ENCODE measurements around the gene METTL16. TPM values are rescaled to one million over a fixed set of nuclear protein-coding genes. Genes with fewer than 3 reads are reported as not detected.

METTL16 gene
- total and polyA plus RNA-seq, 2 experiments from 2014 or later: 40.1 to 80.8 TPM

DNA sequence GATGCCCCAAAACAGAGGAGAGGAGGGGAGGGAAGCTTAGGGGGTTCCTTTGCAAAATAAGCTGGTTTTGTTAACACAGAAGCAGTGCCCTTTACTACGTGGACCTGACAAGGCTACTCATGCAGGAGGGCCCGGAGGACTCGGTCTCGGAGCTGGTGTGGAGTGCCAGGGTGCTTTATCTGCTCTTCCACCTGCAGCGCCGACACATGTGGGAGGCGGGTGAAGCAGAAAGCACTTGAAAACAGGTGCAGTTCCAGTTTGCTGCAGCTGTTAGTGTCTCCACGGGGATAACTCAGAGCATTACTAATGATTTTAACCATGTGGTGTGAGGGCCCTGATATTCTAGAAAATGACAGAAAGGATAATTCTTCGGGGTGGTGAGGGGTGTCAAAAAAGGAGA lies 75.8 kb downstream of the METTL16 start (continued):
- TF ChIP-seq, protein P1, sequence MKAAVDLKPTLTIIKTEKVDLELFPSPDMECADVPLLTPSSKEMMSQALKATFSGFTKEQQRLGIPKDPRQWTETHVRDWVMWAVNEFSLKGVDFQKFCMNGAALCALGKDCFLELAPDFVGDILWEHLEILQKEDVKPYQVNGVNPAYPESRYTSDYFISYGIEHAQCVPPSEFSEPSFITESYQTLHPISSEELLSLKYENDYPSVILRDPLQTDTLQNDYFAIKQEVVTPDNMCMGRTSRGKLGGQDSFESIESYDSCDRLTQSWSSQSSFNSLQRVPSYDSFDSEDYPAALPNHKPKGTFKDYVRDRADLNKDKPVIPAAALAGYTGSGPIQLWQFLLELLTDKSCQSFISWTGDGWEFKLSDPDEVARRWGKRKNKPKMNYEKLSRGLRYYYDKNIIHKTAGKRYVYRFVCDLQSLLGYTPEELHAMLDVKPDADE (IDR thresholded peaks at IDR 0.05): no peak
- TF ChIP-seq POLR2AphosphoS5 (IDR thresholded peaks at IDR 0.05; ENCODE audit: low read depth) (no peak), ZNF331 (CRISPR knock-in tag; IDR thresholded peaks at IDR 0.05; ENCODE audit: low read depth) (no peak), NANOG (IDR thresholded peaks at IDR 0.05; ENCODE audit: borderline replicate concordance) (no peak), ZNF114 (CRISPR knock-in tag; IDR thresholded peaks at IDR 0.05) (no peak), EZH2 (IDR thresholded peaks at IDR 0.05; ENCODE audit: low read depth, unreplicated experiment) (no peak), CREB1 (CRISPR knock-in tag; IDR thresholded peaks at IDR 0.05; ENCODE audit: low read depth) (no peak), JUNB (IDR thresholded peaks at IDR 0.05; ENCODE audit: unreplicated experiment) (no peak)
- TF ChIP-seq, protein P2, sequence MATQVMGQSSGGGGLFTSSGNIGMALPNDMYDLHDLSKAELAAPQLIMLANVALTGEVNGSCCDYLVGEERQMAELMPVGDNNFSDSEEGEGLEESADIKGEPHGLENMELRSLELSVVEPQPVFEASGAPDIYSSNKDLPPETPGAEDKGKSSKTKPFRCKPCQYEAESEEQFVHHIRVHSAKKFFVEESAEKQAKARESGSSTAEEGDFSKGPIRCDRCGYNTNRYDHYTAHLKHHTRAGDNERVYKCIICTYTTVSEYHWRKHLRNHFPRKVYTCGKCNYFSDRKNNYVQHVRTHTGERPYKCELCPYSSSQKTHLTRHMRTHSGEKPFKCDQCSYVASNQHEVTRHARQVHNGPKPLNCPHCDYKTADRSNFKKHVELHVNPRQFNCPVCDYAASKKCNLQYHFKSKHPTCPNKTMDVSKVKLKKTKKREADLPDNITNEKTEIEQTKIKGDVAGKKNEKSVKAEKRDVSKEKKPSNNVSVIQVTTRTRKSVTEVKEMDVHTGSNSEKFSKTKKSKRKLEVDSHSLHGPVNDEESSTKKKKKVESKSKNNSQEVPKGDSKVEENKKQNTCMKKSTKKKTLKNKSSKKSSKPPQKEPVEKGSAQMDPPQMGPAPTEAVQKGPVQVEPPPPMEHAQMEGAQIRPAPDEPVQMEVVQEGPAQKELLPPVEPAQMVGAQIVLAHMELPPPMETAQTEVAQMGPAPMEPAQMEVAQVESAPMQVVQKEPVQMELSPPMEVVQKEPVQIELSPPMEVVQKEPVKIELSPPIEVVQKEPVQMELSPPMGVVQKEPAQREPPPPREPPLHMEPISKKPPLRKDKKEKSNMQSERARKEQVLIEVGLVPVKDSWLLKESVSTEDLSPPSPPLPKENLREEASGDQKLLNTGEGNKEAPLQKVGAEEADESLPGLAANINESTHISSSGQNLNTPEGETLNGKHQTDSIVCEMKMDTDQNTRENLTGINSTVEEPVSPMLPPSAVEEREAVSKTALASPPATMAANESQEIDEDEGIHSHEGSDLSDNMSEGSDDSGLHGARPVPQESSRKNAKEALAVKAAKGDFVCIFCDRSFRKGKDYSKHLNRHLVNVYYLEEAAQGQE (IDR thresholded peaks at IDR 0.05; ENCODE audit: unreplicated experiment): no peak

DNA sequence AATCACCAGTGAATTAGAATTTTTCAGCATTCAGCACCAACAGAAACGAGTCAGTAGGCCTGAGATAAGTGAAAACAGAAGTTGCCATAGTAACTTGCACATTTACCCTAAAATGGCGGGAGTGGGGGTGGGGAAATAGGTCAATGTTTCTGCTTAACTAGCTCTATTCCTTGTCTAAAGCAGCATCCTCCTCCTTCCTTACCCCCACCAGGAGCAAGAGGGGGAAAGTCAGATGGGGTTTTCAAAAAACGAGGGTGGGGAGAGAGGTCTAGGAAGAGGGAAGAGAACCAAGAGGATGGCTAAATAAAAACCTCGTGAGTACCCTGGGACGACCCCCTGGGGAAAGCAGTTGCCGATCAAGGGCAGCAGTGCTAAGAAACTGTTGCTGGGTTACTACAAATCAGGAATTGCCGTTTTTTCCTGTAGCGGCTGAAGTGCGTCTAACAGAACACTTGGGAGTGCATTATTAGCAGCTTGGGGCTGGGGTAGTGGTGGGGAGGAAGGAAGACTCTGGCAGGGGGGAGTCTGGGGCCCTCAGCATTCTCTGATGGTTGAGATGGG lies 76.4 kb downstream of the METTL16 start:
- peak overlapping the region; percentile 36 for H3K4me3 ChIP-seq
- peaks cover 35% of the 10 kb centered on the region for H3K4me1 Mint-ChIP-seq
- peak overlapping the region; percentile 68 for H3K27ac ChIP-seq (ENCODE audit: low read depth)
- DNase-seq (ENCODE audit: low spot score) (peak; percentile 91), ATAC-seq (peak; percentile 75)
- H3K4me1 ChIP-seq (ENCODE audit: insufficient read depth): peaks cover 28% of the 10 kb centered on the region
- H3K9me2 ChIP-seq (ENCODE audit: insufficient read depth): no peaks in the 10 kb centered on the region
- H3F3A ChIP-seq (replicated peaks; ENCODE audit: low read depth): peaks cover 18% of the 10 kb centered on the region
- no peaks in the 10 kb centered on the region for H3K27me3 ChIP-seq (ENCODE audit: insufficient read depth)
- H2AFZ ChIP-seq: no peak overlapping the region
- peaks cover 13% of the 10 kb centered on the region for H4K20me1 ChIP-seq (replicated peaks; ENCODE audit: insufficient read depth)
- peaks cover 59% of the 10 kb centered on the region for H3K36me3 Mint-ChIP-seq (ENCODE audit: low read depth)
- H3K9me3 Mint-ChIP-seq: no peaks in the 10 kb centered on the region
- H3K79me2 ChIP-seq (replicated peaks; ENCODE audit: insufficient read depth): peaks cover 18% of the 10 kb centered on the region
- H3K36me3 ChIP-seq (ENCODE audit: insufficient read depth): peaks cover 31% of the 10 kb centered on the region
- H3K4me2 ChIP-seq: peak overlapping the region; percentile 49
- H3K27ac Mint-ChIP-seq: peak overlapping the region; percentile 92
- H3K27me3 Mint-ChIP-seq (ENCODE audit: insufficient read depth, low read depth, poor library complexity): peaks cover 14% of the 10 kb centered on the region
- H3K4me3 Mint-ChIP-seq: peak overlapping the region; percentile 56
- TF ChIP-seq, protein P3, sequence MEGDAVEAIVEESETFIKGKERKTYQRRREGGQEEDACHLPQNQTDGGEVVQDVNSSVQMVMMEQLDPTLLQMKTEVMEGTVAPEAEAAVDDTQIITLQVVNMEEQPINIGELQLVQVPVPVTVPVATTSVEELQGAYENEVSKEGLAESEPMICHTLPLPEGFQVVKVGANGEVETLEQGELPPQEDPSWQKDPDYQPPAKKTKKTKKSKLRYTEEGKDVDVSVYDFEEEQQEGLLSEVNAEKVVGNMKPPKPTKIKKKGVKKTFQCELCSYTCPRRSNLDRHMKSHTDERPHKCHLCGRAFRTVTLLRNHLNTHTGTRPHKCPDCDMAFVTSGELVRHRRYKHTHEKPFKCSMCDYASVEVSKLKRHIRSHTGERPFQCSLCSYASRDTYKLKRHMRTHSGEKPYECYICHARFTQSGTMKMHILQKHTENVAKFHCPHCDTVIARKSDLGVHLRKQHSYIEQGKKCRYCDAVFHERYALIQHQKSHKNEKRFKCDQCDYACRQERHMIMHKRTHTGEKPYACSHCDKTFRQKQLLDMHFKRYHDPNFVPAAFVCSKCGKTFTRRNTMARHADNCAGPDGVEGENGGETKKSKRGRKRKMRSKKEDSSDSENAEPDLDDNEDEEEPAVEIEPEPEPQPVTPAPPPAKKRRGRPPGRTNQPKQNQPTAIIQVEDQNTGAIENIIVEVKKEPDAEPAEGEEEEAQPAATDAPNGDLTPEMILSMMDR (conservative IDR thresholded peaks at IDR 0.05; ENCODE audit: low read depth in 2 of 2): no peak
- no peak for TF ChIP-seq ZNF331 (CRISPR knock-in tag; IDR thresholded peaks at IDR 0.05; ENCODE audit: low read depth)
- TF ChIP-seq, protein P2 (IDR thresholded peaks at IDR 0.05; ENCODE audit: unreplicated experiment): no peak
- no peak for TF ChIP-seq JUNB (IDR thresholded peaks at IDR 0.05; ENCODE audit: unreplicated experiment)
- no peak for TF ChIP-seq EZH2phosphoT487 (IDR thresholded peaks at IDR 0.05; ENCODE audit: unreplicated experiment)
- no peak for TF ChIP-seq CREB1 (CRISPR knock-in tag; IDR thresholded peaks at IDR 0.05; ENCODE audit: low read depth)
- TF ChIP-seq POLR2AphosphoS5 (IDR thresholded peaks at IDR 0.05; ENCODE audit: low read depth): no peak
- TF ChIP-seq ZNF114 (CRISPR knock-in tag; IDR thresholded peaks at IDR 0.05): no peak
- no peak for TF ChIP-seq NANOG (IDR thresholded peaks at IDR 0.05; ENCODE audit: borderline replicate concordance)
- TF ChIP-seq STAT1 (IDR thresholded peaks at IDR 0.05; ENCODE audit: unreplicated experiment): no peak

Data from GM23338 (cell line).